ENCODE measurements around the gene SHLD1.

DNA sequence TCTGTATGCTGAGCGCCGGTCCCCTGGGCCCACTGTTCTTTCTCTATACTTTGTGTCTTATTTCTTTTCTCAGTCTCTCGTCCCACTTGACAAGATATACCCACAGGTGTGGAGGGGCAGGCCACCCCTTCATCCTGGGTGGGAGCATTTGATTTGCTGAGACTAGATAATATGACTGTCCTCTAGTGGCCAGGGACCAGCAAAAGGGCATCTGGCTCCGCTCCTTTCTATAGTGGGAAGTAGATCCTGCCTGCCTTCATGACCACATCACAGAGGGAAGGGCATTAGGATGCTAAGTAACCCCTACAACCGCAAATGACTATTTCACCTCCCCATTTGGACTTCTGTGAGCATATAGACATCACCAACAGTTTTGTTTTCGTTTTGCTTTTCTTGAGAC lies 135.7 kb downstream of the SHLD1 start:
- TF ChIP-seq EZH2phosphoT487 (IDR thresholded peaks at IDR 0.05; ENCODE audit: insufficient read depth, low read depth), result no peak
- no peak for TF ChIP-seq EZH2 (IDR thresholded peaks at IDR 0.05; ENCODE audit: insufficient read depth, poor library complexity, severe bottlenecking)

All from GM23248 (cell line).